CMK (cell line): ENCODE data around the gene UBE3B.

ENCODE experiments used
- DNase-seq: peaks from one replicate; pipeline ENCODE4 v3.0.0-alpha.2; 2010; ENCODE audit warnings: low read depth

UBE3B gene

GRCh38 chr12:109553906-109554500, 76.6 kb downstream of the UBE3B start:
- no peak for DNase-seq

GRCh38 chr12:109554761-109555160, 77.3 kb downstream of the UBE3B start:
- no peak for DNase-seq

DNA sequence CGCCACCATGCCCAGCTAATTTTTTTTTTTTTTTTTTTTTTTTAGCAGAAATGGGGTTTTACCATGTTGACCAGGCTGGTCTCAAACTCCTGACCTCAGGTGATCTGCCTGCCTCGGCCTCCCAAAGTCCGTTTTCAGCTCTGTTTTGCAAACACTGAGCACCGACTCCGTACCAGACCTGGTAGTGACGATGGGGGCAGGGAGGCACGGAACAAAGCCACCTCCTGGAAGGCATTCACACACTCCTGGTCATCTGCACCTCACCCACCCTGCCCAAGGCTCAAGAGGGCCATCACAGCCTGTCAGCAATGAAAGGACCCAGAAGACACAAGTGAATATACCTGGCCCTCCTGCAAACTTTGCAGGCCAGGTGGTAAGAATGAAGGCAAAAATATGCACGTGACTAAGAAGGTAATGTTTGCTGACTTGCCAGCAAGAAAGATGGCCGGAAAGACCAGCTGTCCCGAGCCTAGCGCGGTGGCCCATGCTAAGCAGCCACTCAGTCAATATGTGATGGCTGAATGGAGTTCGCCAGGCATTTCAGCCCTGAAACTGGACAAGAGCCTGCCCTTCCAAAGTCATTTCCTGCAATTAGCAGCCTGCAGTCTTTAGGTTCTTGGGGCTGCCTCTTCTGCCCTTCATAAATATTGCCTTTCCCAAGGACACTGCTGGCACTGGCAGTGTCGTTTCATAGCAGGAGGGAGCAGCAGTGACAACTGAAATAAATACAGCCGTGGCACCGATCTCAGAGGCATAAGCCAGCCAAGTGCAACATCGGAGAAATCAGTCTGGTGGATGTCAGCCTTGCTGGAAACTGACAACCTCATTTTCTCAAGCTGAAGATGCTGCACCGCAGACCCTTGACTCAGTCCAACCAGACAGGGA, 78.2 kb downstream of the UBE3B start:
- DNase-seq = no peak

DNA sequence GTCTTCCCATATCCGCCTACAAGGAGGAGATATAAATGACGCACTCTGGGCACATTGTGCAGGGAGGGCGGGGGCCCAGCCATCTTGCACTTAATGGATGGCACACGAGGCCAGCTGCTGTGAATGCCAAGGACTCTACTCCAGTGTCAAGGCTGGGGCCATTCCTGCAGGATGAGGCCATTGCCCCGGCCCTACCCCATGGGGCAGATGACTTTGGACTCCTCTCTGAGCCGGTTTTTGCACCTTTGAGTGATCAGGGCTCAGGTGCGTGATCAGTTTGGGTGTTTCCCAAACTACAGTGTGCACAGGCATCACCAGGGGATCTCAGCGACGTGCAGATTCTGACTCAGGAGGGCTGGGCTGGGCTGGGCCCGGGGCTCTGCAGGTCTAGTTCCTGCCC, 79.8 kb downstream of the UBE3B start:
- DNase-seq = no peak

DNA sequence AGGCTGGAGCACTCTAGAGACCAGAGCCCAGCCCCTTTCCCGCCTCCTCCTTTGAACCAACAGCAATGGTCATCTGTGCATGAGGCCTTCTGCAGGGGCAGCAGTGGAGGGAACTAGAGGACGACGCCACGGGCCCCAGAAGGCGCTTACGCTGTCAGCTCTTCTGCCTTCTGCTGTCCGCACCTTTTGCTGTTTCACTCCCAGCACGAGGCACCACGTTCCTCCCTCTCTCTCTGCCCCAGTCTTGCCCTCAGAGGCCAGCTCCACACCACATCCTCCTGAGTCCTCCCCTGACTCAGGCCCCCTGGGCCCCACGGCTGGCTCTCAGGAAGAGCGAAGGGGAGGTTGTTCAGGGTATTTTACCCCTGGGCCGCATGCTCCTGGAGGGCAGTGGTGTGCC, 80.4 kb downstream of the UBE3B start:
- peak; percentile 29 for DNase-seq

DNA sequence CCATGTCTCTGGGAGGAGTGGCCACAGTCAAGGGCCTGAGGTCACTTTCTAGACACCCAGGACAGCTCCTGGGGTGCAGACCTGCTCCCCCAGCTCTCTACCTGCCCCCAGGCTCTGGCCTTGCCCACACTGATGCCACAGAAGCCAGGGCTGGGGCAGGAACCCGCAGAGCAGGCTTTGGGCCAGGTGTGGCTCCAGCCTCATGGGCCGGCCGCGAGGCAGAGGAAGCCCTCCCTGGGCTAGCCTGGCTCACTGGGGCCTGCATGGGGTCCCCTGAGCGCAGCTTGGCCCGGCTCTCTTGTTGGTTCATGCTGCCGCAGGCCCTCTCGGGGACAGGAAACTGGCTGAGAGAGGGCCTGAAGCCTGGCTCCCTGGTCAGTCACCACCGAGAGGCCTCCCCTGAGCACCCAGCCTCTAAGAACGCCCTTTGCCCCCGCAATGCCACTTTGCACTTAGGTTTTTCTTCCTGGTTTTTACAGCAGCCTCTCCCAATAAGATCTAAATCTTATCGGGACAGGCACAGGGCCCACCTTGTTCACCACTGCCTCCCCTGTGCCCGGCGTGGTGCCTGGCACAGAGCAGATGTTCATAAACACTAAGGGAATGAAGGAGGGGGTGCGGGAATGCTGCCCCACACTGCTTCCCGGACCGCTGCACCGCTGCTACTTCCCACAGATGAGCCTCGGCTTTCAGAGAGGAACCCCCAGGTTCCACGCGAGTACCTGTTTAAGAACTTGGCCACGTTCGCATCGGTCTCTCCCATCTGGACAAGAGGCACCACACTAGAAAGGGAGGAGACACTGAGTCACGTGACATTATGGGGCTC, 81.2 kb downstream of the UBE3B start:
- no peak for DNase-seq

GRCh38 chr12:109559200-109559505, 81.7 kb downstream of the UBE3B start:
- DNase-seq = no peak

- no peak for DNase-seq
Measured at GRCh38 chr12:109559601-109560000, 82.2 kb downstream of the UBE3B start.

DNA sequence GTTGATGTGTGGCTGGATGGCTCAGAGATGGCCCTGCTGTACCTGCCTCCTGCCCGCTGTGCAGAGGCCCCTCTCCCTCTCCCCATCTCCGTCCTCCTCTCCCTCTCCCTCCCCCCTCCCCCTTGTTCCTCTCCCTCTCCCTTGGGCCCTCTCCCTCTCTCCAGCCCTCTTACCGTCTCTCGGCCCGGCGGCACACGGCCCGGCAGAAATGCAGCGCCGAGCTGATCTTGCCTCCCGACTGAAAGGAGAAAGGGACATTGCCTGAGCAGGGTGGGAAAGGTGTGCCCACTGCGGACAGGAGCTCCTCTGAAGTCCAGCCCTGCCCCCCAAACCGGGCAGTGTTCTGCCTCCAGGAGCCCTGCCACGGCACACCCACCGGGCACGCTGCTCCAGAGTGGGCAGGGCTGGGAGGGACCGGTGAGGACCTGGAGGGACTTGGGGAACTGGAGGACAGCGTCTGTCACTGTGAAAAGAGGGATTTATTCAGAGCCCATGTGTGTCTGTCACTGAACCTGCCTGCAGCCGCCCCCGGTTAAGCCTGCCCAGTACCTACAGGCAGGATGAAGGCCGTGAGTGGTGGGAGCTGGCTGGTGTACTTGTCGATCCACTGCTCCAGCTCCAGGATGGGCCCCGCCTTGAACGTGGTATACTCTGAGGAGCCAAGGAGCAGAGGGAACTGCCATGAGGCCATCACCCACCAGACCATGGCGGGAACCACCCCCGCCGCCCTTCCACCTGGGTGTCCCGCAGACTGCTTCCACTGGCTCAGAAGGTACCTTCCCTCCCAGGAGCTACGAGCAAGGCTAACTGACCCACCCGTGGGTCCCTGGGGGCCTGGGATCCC, 83.7 kb downstream of the UBE3B start:
- DNase-seq = no peak

- DNase-seq = no peak
Measured at GRCh38 chr12:109561711-109562030, 84.2 kb downstream of the UBE3B start.

GRCh38 chr12:109562871-109563270, 85.4 kb downstream of the UBE3B start:
- DNase-seq = no peak

GRCh38 chr12:109563291-109564284, 86.2 kb downstream of the UBE3B start:
- no peak for DNase-seq

GRCh38 chr12:109566424-109566823, 89.0 kb downstream of the UBE3B start:
- no peak for DNase-seq

- no peak for DNase-seq
Measured at GRCh38 chr12:109567296-109567695, 89.9 kb downstream of the UBE3B start.

DNA sequence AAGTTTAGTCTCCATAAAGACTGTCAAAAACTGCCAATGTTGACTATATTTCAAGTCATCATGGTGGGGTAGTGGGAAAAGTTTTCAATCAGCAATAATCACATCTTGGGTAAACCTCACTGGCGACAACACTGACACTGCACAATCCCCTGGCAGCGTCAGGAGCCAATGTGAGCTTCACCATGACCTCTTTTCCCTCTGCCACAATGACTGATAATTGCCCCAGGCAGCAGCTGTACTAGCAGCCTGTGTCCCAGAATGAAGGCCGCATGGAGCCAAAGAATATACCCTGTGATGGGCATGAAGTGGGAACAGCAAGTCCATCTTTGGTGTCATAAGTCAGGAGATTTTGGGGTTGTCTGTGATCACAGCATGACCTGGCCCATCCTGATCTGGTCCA, 90.5 kb downstream of the UBE3B start:
- DNase-seq = no peak

DNA sequence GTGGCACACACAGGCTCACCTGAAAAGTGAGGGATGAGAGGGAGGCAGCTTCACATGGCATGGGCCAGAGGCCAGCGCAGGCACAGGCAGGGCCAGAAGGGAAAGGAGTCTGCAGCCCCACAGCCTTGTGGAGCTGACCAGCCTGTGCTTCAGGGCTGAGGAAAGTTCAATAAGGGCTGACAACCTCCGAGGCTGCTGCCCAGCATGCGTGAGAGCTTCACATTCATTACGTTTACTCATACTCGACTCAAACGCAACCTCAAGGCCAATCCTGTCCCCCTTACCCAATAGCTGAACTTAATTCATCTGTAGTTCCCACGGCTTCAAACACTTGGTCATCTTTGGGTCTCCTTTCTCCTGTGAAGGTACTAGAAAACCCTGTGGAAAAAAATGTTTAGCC, 91.1 kb downstream of the UBE3B start:
- no peak for DNase-seq

GRCh38 chr12:109571773-109572505, 94.5 kb downstream of the UBE3B start:
- no peak for DNase-seq

DNA sequence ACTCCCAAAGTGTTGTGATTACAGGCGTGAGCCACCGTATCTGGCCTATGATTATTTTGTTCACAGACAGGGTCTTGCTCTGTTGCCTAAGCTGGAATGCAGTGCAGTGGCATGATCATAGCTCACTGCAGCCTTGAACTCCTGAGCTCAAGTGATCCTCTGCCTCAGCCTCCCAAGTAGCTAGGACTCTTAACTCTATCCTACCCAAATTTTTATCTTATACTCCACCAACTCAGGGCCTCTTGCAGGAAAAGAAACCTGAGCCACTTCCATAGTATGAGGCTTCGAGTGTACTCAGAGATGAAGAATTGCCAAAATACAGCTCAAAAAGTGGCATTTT, 95.0 kb downstream of the UBE3B start:
- no peak for DNase-seq

GRCh38 chr12:109573029-109573913, 95.8 kb downstream of the UBE3B start, which contains the start of the genes MMAB and MVK:
MMAB (minus strand) TSS chr12:109573504; CDS start chr12:109573480, 24 bp downstream.
MVK (plus strand) TSS chr12:109573794; CDS start chr12:109574823, 1,029 bp downstream.
- DNase-seq = peak; percentile 97
